GM19351 (cell line): Measurements from ENCODE around the gene BICC1.
"Not testable (repeated sequence)": the region's sequence is repeated elsewhere in the genome, so short reads cannot be mapped to it uniquely, and the experiment has no call there.

Experiments
- ATAC-seq: cut with Tn5 transposase; IDR thresholded peaks from one replicate; pipeline ENCODE4 v1.9.1; 2021; ENCODE audit warnings: mild to moderate bottlenecking, moderate library complexity; ENCODE audit not compliant: unreplicated experiment

Gene BICC1

DNA sequence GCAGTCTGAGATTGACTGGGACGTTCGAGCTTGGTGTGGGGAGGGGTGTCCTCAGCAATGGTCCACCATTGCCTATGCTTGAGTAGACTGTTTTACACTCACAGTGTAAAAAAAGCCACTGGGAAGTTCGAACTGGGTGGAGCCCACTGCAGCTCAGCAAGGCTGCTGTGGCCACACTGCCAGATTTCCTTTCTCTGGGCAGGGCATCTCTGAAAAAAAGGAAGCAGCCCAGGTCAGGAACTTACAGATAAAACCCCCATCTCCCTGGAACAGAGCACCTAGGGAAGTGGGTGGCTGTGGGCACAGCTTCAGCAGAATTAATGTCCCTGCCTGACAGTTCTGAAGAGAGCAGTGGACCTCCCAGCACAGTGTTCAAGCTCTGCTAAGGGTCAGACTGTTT lies 80.3 kb downstream of the BICC1 start:
- ATAC-seq, result no peak

DNA sequence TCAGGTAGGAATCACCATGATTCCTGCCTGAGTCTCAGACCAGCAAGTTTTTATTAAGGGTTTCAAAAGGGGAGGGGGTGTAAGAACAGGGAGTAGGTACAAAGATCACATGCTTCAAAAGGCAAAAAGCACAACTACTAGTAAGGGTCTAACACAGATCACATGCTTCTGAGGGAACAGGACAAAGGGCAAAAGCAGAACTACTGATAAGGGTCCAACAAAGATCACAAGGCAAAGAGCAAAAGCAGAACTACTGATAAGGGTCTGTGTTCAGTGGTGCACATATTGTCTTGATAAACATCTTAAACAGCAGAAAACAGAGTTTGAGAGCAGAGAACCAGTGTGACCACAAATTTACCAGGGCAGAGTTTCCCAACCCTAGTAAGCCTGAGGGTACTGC lies 84.5 kb downstream of the BICC1 start:
- not testable (repeated sequence) for ATAC-seq

DNA sequence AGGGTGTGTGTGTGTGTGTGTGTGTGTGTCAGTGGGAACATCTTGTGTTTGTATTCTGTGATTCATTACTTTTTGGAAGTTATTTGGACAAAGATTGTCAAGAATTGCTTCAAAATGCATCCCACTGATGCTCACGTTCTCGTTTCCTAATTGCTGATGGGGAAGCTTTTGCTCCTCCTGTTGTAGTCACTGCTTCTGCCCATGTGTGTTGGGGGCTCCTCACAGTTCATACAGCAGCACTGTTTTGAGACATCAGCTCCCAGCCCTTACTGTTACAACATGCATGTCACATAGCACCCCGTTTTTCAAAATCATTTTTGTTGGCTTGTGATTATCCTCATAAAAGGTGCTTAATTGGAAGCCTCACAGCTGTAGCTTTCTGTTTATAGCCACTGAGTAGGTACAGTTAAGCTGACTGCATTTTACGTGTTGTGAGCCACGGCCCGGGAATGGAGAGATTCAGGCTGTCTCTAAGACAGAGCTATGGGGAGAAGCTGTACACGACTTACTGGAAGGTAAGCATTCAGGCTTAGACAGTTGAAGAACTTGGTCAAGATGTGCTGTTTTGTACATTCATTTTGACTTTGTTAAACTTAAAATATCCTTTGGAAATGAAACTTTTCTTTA lies 87.4 kb downstream of the BICC1 start:
- no peak for ATAC-seq

GRCh38 chr10:58608351-58608750 lies 95.7 kb downstream of the BICC1 start:
- no peak for ATAC-seq

GRCh38 chr10:58608826-58609531 lies 96.3 kb downstream of the BICC1 start:
- ATAC-seq, result no peak

DNA sequence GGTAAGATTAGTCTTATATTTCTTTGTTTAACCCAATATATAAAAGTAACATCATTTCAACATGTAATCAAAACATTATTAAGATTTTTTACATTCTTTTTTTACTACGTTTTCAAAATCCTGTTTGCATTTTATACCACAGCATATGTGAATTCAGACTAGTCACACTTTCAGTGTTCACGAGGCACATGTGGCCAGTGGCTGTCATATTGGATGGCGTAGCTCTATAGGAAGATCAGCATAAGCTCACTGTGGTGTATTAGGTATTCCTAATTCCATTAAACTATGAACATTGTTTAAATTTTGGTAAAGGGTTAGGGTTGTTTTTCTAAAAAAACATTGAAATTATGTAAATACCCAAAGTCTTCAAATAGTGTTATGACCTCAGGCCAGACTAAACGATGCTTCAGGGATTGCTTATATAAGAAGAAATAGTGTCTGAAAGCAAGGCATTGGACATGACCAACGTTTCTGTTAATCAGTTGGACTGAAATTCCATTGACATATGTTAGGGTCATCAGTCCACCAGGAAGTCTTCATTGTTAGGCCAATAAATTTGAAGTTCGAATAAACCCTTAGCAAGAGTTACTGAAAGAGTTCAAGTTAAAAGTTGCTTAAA lies 97.0 kb downstream of the BICC1 start:
- no peak for ATAC-seq

DNA sequence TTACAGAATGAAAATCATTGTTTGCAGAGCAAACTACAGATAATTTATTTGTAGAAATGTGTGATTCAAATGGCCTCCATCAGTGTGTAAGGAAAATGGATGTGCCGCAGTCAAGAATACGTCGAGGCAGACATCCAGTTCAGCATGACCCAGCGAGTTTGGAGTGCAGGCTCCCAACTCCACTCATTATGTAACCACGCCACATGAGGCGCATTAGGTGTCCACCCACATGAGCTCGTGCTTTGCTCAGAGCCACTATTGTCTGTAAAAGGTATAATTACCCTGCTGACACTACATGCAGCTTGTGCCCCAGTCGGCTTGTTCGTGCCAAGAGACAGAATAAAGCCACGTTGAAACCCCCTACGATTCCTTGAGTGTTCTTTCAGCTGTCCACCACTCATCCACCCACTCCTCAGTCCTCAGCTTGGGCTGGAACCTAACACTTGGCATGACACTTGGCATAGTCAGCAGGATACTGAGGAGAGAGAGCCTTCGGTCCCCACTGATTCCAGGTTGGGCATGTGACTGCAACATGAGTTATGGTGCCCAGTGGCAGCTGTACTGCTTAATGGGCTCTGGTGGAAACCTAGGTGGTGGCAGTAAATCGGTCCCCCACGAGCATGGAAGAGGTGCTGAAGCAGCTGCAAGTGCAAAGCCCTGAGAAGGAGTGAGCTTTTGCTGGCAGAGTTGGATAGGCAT lies 102.7 kb downstream of the BICC1 start:
- ATAC-seq, result no peak

GRCh38 chr10:58618158-58618676 lies 105.5 kb downstream of the BICC1 start:
- no peak for ATAC-seq

DNA sequence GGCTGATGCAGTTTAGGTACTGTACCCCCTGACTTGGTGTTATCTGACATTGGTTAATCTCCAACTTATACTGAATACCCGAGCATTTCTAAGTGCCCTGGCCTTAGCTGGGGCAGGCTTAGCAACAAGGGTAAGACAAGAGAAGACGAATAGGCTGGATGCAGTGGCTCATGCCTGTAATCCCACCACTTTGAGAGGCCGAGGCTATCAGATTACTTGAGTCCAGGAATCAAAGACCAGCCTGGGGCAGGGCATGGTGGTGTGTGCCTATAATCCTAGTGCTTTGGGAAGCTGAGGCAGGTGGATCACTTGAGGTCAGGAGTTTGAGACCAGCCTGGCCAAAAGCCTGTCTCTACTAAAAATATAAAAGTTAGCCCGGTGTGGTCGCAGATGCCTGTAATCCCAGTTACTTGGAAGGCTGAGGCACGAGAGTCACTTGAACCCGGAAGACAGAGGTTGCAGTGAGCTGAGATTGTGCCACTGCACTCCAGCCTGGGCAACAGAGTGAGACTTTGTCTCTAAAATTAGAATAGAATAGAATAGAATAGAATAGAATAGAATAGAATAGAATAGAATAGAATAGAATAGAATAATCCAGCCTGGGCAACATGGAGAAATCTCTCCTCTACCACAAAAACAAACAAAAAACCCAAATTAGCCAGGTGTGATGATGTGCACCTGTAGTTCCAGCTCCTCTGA lies 108.9 kb downstream of the BICC1 start:
- ATAC-seq, result no peak

DNA sequence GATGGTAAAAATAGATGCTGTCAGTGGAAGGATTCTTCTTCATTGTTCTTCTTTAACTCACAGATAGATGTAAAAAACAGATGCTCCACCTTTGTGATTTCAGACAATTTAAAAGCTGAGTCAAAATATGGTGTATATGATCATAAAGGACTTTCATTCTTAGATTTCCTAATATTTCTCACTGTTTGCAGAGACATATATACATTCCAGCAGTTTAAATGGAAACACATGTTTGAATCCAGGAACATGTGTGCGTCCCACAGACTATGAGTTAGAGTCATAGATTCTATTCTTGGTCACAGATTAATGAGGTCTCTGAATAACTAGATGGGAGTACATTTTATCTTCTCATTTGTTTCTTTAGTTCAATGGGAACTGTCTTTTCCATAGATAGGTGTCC lies 109.6 kb downstream of the BICC1 start:
- no peak for ATAC-seq

DNA sequence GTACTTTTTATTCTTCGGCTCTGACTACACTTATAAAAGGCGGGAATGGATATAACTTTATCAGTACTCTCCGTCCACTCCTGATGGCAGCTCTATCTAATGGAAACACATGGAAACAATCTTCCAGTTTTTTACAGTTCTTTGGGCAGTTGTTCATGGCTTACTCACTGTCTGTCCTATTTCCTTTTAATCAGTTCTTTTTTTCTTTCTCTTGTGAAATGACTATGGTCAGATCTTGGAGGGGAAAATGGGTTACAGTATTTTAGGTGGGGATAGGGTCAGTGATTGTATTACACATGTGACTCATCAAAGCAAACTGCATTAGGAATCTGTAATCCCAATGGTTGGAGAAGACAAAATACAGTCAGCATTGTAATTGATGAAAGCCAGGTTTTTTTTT lies 112.4 kb downstream of the BICC1 start:
- no peak for ATAC-seq

- ATAC-seq, result no peak
Measured at GRCh38 chr10:58627392-58627791, 114.7 kb downstream of the BICC1 start.

- ATAC-seq, result no peak
Measured at GRCh38 chr10:58631715-58632114, 119.0 kb downstream of the BICC1 start.

- no peak for ATAC-seq
Measured at GRCh38 chr10:58632216-58632615, 119.5 kb downstream of the BICC1 start.

DNA sequence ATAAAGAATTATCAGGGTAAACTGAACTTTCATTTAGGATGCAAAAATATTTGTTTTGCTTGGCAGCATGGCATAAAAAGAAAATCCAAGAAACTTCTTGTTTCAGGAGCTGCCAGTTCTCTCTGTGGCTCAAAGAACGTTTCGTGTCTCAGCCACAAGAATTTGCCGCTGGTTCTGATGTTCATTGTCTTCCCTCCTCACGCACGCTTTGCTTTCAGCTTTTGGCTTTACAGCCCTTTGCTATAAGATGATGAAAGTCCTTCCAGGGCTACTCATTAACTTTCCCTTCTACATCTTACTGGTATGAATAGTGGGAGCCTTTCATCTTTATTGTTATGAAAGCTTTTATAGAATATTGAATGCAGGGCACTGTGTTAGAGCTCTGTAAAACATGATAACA lies 124.7 kb downstream of the BICC1 start:
- ATAC-seq, result no peak

DNA sequence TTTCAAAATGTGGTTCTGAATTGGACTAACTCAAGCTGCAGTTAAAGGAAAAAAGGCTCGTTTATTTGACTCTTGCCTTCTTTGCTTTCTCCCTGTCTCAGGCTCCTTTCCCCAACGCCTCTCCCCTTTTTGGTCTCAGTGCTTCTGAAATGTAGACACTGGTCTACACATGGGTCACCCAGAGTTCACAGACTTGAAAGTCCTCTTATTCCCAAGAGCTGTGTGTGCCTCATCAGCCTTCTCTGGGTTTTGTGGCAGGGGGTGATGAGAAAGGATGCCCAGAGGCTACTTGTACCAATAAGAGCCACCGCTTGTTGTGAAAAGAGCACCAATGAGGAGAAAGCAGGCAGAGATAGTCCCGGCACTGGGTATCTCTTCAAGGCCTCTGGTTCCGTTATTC lies 125.7 kb downstream of the BICC1 start:
- no peak for ATAC-seq

DNA sequence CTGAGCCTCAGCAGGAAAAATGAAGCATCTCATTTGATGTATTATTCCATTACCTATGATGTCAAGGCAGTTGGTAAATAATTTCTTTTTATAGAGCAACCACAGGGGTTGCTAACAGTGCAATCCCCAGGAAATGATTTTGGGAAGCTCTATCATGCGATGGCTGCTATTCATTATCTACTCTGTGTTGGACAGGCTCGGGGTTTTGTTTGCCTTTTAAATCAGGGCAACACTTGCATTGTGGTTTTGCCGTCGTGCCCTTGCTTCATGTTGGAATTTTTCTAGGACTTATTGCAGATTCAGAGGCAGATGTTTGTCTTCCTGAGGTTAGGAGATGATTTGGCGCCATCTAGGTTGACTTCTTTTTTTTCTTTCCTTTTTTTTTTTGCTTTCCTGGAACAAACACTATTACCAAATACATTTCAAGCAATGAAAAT lies 128.4 kb downstream of the BICC1 start:
- no peak for ATAC-seq

DNA sequence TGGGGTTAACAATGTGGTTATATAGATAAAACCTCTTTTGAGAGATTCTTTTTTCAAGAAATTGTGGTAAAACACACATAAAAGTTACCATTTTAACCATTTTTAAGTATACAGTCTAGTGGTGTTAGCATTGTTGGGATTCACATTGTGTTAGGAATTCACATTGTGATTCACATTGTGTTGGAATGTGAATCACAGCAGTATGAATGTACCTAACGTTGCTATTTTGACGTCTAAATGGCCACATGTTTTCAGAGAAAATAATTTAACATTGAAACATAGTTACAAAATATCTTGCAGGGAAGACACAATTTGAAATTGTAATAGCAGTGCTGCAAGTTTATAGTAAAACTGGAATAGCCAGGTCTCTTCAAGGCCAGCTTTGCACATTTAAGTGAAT lies 129.0 kb downstream of the BICC1 start:
- ATAC-seq, result no peak

GRCh38 chr10:58642283-58642682 lies 129.6 kb downstream of the BICC1 start:
- no peak for ATAC-seq

- ATAC-seq, result no peak
Measured at GRCh38 chr10:58642916-58643428, 130.3 kb downstream of the BICC1 start.

- no peak for ATAC-seq
Measured at GRCh38 chr10:58644311-58644710, 131.6 kb downstream of the BICC1 start.
